PC-3 (cell line): Measurements from ENCODE around the gene FIP1L1.

ENCODE experiments used
- EZH2 ChIP-seq: fragments of 300-600 bp; sonication (generic); IDR thresholded peaks from one replicate; pipeline ENCODE4 v1.6.1; 2017; ENCODE audit warnings: antibody characterized with exemption, mild to moderate bottlenecking, low read length; ENCODE audit not compliant: unreplicated experiment
- EZH2phosphoT487 ChIP-seq: fragments of 300-600 bp; sonication (generic); IDR thresholded peaks from 2 replicates; pipeline ENCODE4 v1.6.1; 2018; ENCODE audit warnings: mild to moderate bottlenecking, antibody characterized with exemption, low read length, borderline replicate concordance
- TF ChIP-seq, protein P1 (sequence below): fragments of 300-600 bp; sonication (generic); conservative IDR thresholded peaks from 2 replicates; pipeline ENCODE4 v1.5.1; 2017; ENCODE audit warnings: antibody characterized with exemption, low read depth, mild to moderate bottlenecking, low read length

GRCh38 chr4:53479736-53480525 lies 102.5 kb downstream of the FIP1L1 start:
- TF ChIP-seq, protein P1, sequence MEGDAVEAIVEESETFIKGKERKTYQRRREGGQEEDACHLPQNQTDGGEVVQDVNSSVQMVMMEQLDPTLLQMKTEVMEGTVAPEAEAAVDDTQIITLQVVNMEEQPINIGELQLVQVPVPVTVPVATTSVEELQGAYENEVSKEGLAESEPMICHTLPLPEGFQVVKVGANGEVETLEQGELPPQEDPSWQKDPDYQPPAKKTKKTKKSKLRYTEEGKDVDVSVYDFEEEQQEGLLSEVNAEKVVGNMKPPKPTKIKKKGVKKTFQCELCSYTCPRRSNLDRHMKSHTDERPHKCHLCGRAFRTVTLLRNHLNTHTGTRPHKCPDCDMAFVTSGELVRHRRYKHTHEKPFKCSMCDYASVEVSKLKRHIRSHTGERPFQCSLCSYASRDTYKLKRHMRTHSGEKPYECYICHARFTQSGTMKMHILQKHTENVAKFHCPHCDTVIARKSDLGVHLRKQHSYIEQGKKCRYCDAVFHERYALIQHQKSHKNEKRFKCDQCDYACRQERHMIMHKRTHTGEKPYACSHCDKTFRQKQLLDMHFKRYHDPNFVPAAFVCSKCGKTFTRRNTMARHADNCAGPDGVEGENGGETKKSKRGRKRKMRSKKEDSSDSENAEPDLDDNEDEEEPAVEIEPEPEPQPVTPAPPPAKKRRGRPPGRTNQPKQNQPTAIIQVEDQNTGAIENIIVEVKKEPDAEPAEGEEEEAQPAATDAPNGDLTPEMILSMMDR = no peak
- TF ChIP-seq EZH2phosphoT487 (no peak), EZH2 (no peak)
